Neural cell (in vitro differentiated cells): ENCODE results near the gene LAPTM4A. TPM values are rescaled to one million over a fixed set of nuclear protein-coding genes. Genes with fewer than 3 reads are reported as not detected.

Source experiments
- H2AFZ ChIP-seq: fragments of 200-600, 300-800 bp; sonication (generic), shearing (Covaris generic); 2 replicates; pipeline ENCODE4 v1.6.0; 2014; ENCODE audit warnings: low read depth, mild to moderate bottlenecking, antibody characterized with exemption, low read length, moderate library complexity
- H3F3A ChIP-seq: fragments of 200-600 bp; shearing (Covaris generic); 2 replicates; pipeline ENCODE4 v1.6.1; 2016; ENCODE audit warnings: mild to moderate bottlenecking, moderate library complexity, mixed read lengths, antibody characterized with exemption, low read length; ENCODE audit not compliant: insufficient read depth, poor library complexity, severe bottlenecking
- H3K27ac ChIP-seq: fragments of 200-600, 300-800 bp; sonication (generic), shearing (Covaris generic); 2 replicates; pipeline ENCODE4 v1.5.1; 2014; ENCODE audit warnings: mild to moderate bottlenecking, low read length, moderate library complexity
- H3K27me3 ChIP-seq: fragments of 300-800, 200-600 bp; sonication (generic), shearing (Covaris generic); 2 replicates; pipeline ENCODE4 v1.6.0; 2014; ENCODE audit warnings: mild to moderate bottlenecking, low read depth, low read length, moderate library complexity; ENCODE audit not compliant: insufficient read depth
- H3K36me3 ChIP-seq: fragments of 300-800, 200-600 bp; sonication (generic), shearing (Covaris generic); 2 replicates; pipeline ENCODE4 v1.5.1; 2014; ENCODE audit warnings: mild to moderate bottlenecking, antibody characterized with exemption, low read length, moderate library complexity; ENCODE audit not compliant: insufficient read depth
- H3K4me2 ChIP-seq: fragments of 300-800, 200-600 bp; sonication (generic), shearing (Covaris generic); 2 replicates; pipeline ENCODE4 v1.6.0; 2014; ENCODE audit warnings: mild to moderate bottlenecking, low read length
- H3K4me3 ChIP-seq: fragments of 300-800, 200-600 bp; sonication (generic), shearing (Covaris generic); 2 replicates; pipeline ENCODE4 v1.5.1; 2014; ENCODE audit warnings: mild to moderate bottlenecking, low read length, moderate library complexity
- H3K79me2 ChIP-seq: fragments of 200-600 bp; shearing (Covaris generic); replicated peaks from 2 replicates; pipeline ENCODE4 v1.6.0; 2014; ENCODE audit warnings: mild to moderate bottlenecking, low read length, moderate library complexity; ENCODE audit not compliant: insufficient read depth
- H3K9ac ChIP-seq: fragments of 300-800, 200-600 bp; sonication (generic), shearing (Covaris generic); 2 replicates; pipeline ENCODE4 v1.6.1; 2016; ENCODE audit warnings: mild to moderate bottlenecking, low read length, mixed read lengths
- H3K9me2 ChIP-seq: fragments of 200-600 bp; shearing (Covaris generic); 2 replicates; pipeline ENCODE4 v1.6.1; 2016; ENCODE audit warnings: mild to moderate bottlenecking, low read length, mixed read lengths; ENCODE audit not compliant: insufficient read depth
- H3K9me3 ChIP-seq: fragments of 200-600, 300-800 bp; sonication (generic), shearing (Covaris generic); 2 replicates; pipeline ENCODE4 v1.6.1; 2016; ENCODE audit warnings: mild to moderate bottlenecking, mixed run types, low read length, moderate library complexity, mixed read lengths
- H4K20me1 ChIP-seq: fragments of 200-600 bp; shearing (Covaris generic); 2 replicates; pipeline ENCODE4 v1.6.1; 2016; ENCODE audit warnings: mild to moderate bottlenecking, mixed run types; ENCODE audit not compliant: insufficient read depth
- CTCF ChIP-seq: fragments of 450-650 bp; IDR thresholded peaks from 2 replicates; pipeline ENCODE4 v1.5.1; 2014; ENCODE audit warnings: antibody characterized with exemption, mild to moderate bottlenecking, moderate library complexity; ENCODE audit not compliant: poor library complexity, severe bottlenecking
- EP300 ChIP-seq: fragments of 450-650 bp; conservative IDR thresholded peaks from 2 replicates; pipeline ENCODE4 v1.6.1; 2014; ENCODE audit warnings: antibody characterized with exemption, mild to moderate bottlenecking, moderate library complexity; ENCODE audit not compliant: poor library complexity, severe bottlenecking
- EZH2 ChIP-seq: fragments of 200-600, 300-800 bp; shearing (Covaris generic), sonication (generic); IDR thresholded peaks from 2 replicates; pipeline ENCODE4 v1.6.1; 2014; ENCODE audit warnings: antibody characterized with exemption, low read length, borderline replicate concordance, mild to moderate bottlenecking; ENCODE audit not compliant: insufficient read depth, poor library complexity, severe bottlenecking
- MXI1 ChIP-seq: fragments of 450-650 bp; conservative IDR thresholded peaks from 2 replicates; pipeline ENCODE4 v1.6.1; 2014; ENCODE audit warnings: antibody characterized with exemption, mild to moderate bottlenecking; ENCODE audit not compliant: poor library complexity, severe bottlenecking
- POLR2AphosphoS5 ChIP-seq: IDR thresholded peaks from 2 replicates; pipeline ENCODE4 v1.6.1; 2012
- RAD21 ChIP-seq: fragments of 450-650 bp; conservative IDR thresholded peaks from 2 replicates; pipeline ENCODE4 v1.6.1; 2014; ENCODE audit warnings: antibody characterized with exemption, mild to moderate bottlenecking, moderate library complexity
- REST ChIP-seq: IDR thresholded peaks from 2 replicates; pipeline ENCODE4 v1.6.1; 2012; ENCODE audit warnings: borderline replicate concordance
- SMC3 ChIP-seq: fragments of 450-650 bp; conservative IDR thresholded peaks from 2 replicates; pipeline ENCODE4 v1.6.1; 2014; ENCODE audit warnings: antibody characterized with exemption, mild to moderate bottlenecking, moderate library complexity; ENCODE audit not compliant: poor library complexity
- TAF1 ChIP-seq: IDR thresholded peaks from 2 replicates; pipeline ENCODE4 v1.6.1; 2012; ENCODE audit warnings: low read depth
- polyA plus RNA-seq: library from polyadenylated mRNA; depleted of rRNA; stranded (reverse); fragments of >200 nt; gene quantifications from 2 replicates; pipeline ENCODE4 v1.2.3, GENCODE V29; 2014

LAPTM4A gene
- polyA plus RNA-seq, 1 donor from 2014 or later: 81.7 TPM

DNA sequence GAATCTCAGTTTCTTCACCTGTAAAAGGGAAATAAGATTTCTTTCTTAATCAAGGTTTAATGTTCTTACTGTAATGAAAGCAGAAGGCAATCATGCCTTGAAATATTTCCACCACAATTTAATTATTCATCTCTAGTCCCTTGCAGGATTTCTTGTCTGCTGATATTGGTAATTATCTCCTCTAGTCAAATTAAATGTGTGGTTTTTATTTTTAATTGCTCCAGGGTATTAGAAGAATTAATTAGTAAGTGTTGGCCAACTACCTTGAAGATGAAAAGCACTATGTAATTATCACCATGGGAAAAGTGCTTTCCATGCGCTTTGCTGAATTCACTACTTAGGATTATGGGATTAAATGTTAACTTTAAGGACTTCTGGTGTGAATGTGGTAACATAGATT, 8.7 kb upstream of the LAPTM4A start:
- Histone ChIP-seq H3K4me2 (no peak overlapping the region), H3K9me3 (no peaks in the 10 kb centered on the region), H3K9ac (no peak overlapping the region), H2AFZ (no peak overlapping the region), H4K20me1 (no peaks in the 10 kb centered on the region), H3K79me2 (no peaks in the 10 kb centered on the region), H3K36me3 (no peaks in the 10 kb centered on the region), H3F3A (no peaks in the 10 kb centered on the region), H3K27ac (no peak overlapping the region), H3K9me2 (no peaks in the 10 kb centered on the region), H3K27me3 (no peaks in the 10 kb centered on the region), H3K4me3 (no peak overlapping the region)
- no peak for TF ChIP-seq SMC3
- TF ChIP-seq TAF1: no peak
- no peak for TF ChIP-seq EZH2
- no peak for TF ChIP-seq POLR2AphosphoS5
- TF ChIP-seq RAD21: no peak
- no peak for TF ChIP-seq CTCF
- TF ChIP-seq REST: no peak
- TF ChIP-seq MXI1: no peak
- TF ChIP-seq EP300: no peak

DNA sequence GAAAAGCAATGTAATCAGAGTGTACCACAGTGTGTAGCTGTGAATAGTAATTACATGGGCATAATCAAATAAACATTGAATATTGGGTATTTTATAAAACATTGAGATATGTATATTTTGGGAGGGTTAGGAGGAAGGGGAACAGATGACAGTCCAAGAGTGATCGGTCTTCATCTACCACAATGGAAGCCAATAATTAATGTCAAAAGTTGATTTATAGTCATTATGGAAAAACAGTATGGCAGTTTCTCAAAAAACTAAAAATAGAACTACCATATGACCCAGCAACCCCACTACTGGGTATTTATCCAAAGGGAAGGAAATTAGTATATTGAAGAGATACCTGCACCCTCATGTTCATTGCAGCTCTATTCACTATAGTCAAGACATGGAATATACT, 5.8 kb upstream of the LAPTM4A start:
- Histone ChIP-seq H3K79me2 (peaks cover 4% of the 10 kb centered on the region), H3K4me2 (no peak overlapping the region), H3K27me3 (no peaks in the 10 kb centered on the region), H3K9me2 (no peaks in the 10 kb centered on the region), H3K36me3 (no peaks in the 10 kb centered on the region), H3K27ac (no peak overlapping the region), H2AFZ (no peak overlapping the region), H3K9ac (no peak overlapping the region), H3K9me3 (no peaks in the 10 kb centered on the region), H3K4me3 (no peak overlapping the region), H4K20me1 (no peaks in the 10 kb centered on the region), H3F3A (no peaks in the 10 kb centered on the region)
- TF ChIP-seq RAD21: no peak
- no peak for TF ChIP-seq POLR2AphosphoS5
- TF ChIP-seq EP300: no peak
- TF ChIP-seq SMC3: no peak
- no peak for TF ChIP-seq REST
- no peak for TF ChIP-seq EZH2
- TF ChIP-seq MXI1: no peak
- TF ChIP-seq TAF1: no peak
- TF ChIP-seq CTCF: no peak
